SKM-1 treated with dmso at 0.1 percent for 144 hours (cell line): ENCODE results near the gene SH3GL1.
A peak's percentile ranks its signal among the peaks of the same experiment; 100 is the strongest.

ENCODE experiments used
- DNase-seq: peaks from one replicate; lab custom pipeline; 2025; ENCODE audit not compliant: unreplicated experiment; lab: John Stamatoyannopoulos, UW

Gene SH3GL1

DNA sequence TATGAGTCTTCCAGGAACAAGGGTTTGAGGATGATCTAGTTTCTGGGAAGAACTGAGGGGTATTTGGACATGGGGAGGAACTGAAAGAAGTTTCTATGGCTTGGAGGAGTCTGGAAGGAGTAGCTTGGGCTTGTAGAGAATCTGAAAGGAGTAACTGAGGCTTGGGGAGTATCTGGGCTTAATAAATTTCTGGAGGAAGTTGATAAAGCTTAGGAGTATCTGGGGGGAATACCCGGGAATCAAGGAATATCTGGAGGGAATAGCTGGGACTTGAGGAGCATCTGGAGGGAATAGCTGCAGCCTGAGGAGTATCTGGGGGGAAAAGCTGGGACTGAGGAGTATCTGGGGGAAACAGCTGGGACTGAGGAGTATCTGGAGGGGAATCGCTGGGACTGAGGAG, 79.9 kb downstream of the SH3GL1 start:
- DNase-seq: no peak

DNA sequence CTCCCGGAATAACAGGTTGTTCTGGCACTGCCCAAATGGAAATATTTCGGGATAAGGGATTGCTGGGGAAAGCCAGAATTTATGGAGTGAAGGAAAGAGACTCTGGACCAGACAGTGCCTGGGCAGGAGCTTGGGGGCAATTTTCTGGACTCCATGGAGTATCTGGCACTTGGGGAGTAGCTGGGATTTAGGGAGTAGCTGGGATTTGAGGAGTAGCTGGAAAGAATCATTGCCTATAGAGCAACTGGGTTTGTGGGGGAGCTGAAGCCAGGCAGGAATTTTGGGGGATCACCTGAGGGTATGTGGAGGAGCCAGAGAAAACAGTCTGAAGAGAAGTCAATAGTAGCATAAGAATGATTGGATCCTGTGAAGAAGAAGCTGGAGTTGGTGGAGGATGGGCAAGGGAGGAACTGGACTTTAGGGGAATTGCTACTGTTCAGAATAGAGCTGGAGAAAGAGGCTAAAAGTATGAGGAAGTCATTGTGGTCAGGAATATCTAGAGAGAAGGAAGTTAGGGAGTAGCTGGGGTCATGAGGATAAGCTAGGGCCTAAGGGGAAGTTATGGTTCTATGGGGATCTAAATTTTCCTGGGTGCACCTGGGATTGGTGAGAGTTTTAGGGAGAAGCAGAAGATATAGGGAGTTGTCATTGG, 81.2 kb downstream of the SH3GL1 start:
- DNase-seq: peak; percentile 73

DNA sequence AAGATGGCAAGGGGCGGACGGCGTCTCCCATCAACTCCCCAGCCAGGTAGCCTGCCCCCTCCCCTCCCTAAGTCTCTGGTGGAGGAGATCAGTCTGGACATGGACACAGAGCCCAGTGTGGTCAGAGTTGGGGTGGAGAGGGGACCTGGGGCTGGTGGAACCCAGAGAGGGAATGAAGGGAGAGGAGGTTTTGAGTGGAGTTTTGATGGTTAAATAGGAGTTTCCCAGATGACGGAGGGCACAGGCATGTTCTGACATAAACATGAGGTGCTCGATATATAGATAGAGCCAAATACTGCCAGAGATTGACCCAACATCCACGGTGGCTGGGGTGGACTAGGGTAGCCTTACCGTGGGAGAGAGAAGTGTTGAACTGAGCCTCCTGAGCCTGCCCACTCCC, 81.9 kb downstream of the SH3GL1 start:
- DNase-seq: no peak

DNA sequence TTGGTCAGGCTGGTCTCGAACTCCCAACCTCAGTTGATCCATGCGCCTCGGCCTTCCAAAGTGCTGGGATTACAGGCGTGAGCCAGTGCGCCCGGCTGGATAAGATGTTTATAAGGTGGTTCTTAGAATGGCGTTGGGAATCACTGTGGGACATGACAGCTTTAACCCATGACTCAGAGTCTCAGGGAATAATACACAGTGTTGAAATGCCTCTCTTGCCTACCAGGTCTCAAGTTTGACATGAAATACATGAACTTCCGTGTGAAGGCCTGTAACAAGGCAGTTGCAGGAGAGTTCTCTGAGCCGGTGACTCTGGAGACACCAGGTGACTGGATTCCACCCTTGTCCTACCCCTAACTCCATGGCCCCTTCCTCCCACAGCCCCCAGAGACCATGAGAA, 83.4 kb downstream of the SH3GL1 start:
- DNase-seq: no peak

DNA sequence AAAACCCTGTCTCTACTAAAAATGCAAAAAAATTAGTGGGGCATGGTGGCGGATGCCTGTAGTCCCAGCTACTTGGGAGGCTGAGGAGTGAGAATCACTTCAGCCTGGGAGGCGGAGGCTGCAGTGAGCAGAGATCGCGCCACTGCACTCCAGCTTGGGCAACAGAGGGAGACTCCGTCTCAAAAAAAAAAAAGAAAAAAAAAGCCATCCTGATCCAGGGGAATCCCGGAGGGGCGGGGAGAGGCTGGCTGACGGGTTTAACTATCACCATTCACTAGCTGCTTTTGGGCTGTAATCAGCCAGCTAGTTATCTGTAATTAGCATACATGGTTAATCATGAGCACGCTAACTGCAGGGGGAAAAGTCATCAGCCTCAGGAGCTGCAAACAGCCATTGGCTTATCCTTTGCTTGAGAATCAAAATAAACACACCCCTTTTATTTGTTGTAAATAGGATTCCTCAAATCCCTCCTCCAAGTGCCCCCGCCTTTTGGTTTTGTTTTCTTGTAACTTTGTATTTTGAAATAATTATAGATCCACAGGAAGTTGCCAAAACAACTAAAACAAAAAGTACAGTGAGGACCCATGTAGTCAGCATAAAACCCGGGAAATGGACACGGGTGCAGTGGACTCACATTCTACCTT, 86.4 kb downstream of the SH3GL1 start:
- DNase-seq: no peak
